GM19351 (cell line): ENCODE results near the gene KCTD8.
"Not testable (repeated sequence)": the region's sequence is repeated elsewhere in the genome, so short reads cannot be mapped to it uniquely, and the experiment has no call there.

Source experiments
- ATAC-seq: cut with Tn5 transposase; IDR thresholded peaks from one replicate; pipeline ENCODE4 v1.9.1; 2021; ENCODE audit warnings: mild to moderate bottlenecking, moderate library complexity; ENCODE audit not compliant: unreplicated experiment

The KCTD8 gene

GRCh38 chr4:44167766-44168165 lies 280.8 kb downstream of the KCTD8 start:
- ATAC-seq = not testable (repeated sequence)

- no peak for ATAC-seq
These were observed 282.7 kb downstream of the KCTD8 start for GRCh38 chr4:44165938-44166337.

- ATAC-seq = no peak
These were observed 285.9 kb downstream of the KCTD8 start for GRCh38 chr4:44162538-44163270.

GRCh38 chr4:44161756-44162155 lies 286.9 kb downstream of the KCTD8 start:
- no peak for ATAC-seq

DNA sequence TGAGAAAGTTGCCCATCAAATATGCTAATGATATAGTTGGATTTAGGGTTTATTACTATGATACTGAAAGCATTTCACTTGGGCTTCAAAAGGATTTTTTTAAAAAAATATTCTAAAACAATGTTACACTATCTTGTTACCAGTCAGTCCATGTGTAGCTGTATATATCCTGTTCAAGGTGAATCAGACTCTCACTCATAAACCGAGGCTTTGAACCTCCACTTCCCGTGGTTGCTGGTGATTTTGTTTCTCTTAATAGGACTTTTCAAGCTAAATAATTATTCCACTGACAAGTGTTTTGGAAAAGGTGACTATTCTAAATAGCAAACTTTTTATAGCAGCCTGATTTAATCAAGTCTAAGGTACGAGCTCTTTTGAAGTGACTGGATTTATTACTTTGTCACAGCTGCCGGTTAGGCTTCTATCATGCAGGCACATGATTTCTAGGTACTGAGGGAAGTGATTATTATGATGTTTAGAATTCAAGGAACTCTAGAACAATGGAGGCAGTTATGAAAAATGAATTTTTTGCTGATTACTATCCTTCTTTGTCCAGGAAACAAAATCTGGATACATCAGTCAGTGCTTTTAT lies 287.7 kb downstream of the KCTD8 start:
- no peak for ATAC-seq

DNA sequence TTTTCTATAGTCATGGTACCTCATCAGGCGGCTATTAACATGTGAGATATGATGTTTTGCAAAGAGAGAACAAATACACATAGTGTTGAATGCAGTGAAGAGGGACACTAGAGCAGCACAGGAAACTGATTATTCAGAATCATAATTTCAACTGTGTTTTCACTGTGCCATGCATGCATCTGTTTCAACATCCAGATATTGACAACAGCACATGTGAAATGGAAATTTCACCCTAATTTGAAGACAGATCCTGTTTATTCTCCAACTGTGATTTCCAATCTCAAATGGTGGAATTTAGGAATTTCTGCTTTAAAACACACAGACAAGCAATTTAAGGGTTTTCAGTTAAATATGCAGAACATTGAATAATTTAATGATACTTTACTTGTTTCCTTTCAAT lies 288.6 kb downstream of the KCTD8 start:
- no peak for ATAC-seq

GRCh38 chr4:44157611-44158277 lies 290.9 kb downstream of the KCTD8 start:
- no peak for ATAC-seq

GRCh38 chr4:44150091-44150576 lies 298.5 kb downstream of the KCTD8 start:
- no peak for ATAC-seq

GRCh38 chr4:44149282-44149681 lies 299.3 kb downstream of the KCTD8 start:
- ATAC-seq = no peak

DNA sequence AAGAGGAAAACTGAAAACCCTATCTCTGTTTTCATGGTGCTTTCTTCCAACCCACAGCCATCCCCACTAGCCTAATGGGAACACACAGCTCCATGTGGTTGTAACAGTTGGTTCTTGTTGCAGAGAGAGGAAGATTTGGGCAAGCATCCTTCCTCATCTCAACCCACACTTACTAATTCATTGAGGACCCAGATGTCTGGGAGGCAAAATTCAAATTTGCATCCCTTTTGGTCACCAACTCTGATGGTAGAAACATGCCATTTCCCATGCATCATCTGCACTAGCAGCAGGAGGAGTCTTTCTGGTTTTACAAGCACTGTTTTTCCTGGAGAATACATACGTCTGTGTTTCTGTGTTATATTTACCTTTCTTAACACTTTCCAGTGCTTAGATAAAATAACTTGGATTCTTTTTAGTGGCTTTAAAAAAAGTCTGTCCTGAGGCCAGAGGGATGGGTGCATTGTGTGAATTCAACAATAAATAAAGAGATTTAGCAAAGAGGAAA lies 301.0 kb downstream of the KCTD8 start:
- ATAC-seq = no peak

DNA sequence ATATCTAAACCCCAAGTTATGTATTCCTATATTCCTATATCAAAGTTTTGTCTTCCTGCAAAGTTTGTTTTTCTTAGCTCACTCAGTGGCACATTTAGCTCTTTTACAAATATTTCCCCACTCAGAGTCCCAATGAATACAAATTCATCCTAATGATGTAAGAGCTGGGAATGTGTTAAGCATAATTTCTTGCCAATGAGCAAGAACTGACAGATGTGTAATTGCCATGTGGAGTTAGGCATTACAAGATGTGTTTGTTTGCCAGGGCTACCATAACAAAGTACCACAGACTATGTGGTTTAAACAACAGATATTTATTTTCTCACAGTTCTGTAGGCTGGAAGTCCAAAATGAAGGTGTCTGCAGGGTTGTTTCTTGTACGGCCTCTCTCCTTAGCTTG lies 302.1 kb downstream of the KCTD8 start:
- no peak for ATAC-seq

DNA sequence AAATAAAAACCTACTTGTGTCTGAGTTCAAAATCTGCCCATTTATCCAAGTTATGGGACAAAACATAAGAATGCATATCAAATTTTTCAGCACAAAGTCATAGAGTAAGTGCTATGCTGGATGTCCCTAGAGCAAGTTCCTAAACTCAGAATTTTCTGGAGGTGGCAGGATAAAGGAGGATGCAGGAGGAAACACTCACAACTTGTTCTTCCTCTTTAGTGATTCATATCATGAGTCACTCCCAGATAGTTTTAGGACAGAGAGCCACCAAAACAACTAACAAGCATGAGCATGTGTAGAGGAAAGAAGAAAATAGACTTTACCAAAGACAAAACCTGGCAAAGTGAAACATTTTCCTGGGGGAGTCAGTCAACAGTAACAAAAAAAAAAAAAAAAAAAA lies 302.7 kb downstream of the KCTD8 start:
- no peak for ATAC-seq

DNA sequence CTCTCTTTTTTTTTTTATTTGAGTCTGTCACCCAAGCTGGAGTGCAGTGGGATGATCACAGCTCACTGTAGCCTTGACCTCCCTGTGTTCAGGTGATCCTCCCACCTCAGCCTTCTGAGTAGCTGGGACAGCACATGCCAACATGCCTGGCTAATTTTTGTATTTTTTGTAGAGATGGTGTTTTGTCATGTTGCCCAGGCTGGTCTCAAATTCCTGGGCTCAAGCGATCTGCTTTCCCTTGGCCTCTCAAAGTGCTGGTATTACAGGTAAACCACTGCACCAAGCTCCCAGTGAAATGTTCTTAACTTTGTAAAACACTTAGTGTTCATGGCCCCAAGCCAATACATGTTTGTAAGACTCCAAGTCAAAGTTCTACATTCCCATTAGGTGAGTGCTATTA lies 316.1 kb downstream of the KCTD8 start:
- no peak for ATAC-seq
